HG03135 (cell line): ENCODE data around the gene ADAM12.
"Not testable (repeated sequence)": the region's sequence is repeated elsewhere in the genome, so short reads cannot be mapped to it uniquely, and the experiment has no call there.

Experiments used
- ATAC-seq: cut with Tn5 transposase; IDR thresholded peaks from one replicate; pipeline ENCODE4 v1.9.1; 2021; ENCODE audit warnings: mild to moderate bottlenecking, moderate library complexity; ENCODE audit not compliant: unreplicated experiment

ADAM12 gene

GRCh38 chr10:125999694-126000093 is 388.6 kb downstream of the ADAM12 start:
- no peak for ATAC-seq

- ATAC-seq = no peak
Observed at GRCh38 chr10:125997586-125997985, 390.7 kb downstream of the ADAM12 start.

GRCh38 chr10:125995726-125996304 is 392.5 kb downstream of the ADAM12 start:
- ATAC-seq = no peak

GRCh38 chr10:125994601-125995000 is 393.7 kb downstream of the ADAM12 start:
- no peak for ATAC-seq

- no peak for ATAC-seq
Observed at GRCh38 chr10:125992254-125992653, 396.0 kb downstream of the ADAM12 start.

GRCh38 chr10:125991392-125991791 is 396.9 kb downstream of the ADAM12 start:
- no peak for ATAC-seq

- no peak for ATAC-seq
Observed at GRCh38 chr10:125990974-125991373, 397.3 kb downstream of the ADAM12 start.

GRCh38 chr10:125989791-125990190 is 398.5 kb downstream of the ADAM12 start:
- ATAC-seq = no peak

GRCh38 chr10:125985557-125986240 is 402.6 kb downstream of the ADAM12 start:
- no peak for ATAC-seq

GRCh38 chr10:125984865-125985495 is 403.3 kb downstream of the ADAM12 start:
- no peak for ATAC-seq

- no peak for ATAC-seq
Observed at GRCh38 chr10:125984346-125984745, 403.9 kb downstream of the ADAM12 start.

GRCh38 chr10:125983656-125984055 is 404.6 kb downstream of the ADAM12 start:
- ATAC-seq = no peak

GRCh38 chr10:125983161-125983560 is 405.1 kb downstream of the ADAM12 start:
- ATAC-seq = no peak

GRCh38 chr10:125982260-125982948 is 405.9 kb downstream of the ADAM12 start:
- peak; percentile 56 for ATAC-seq

GRCh38 chr10:125980521-125981035 is 407.7 kb downstream of the ADAM12 start:
- no peak for ATAC-seq

- no peak for ATAC-seq
Observed at GRCh38 chr10:125979976-125980375, 408.3 kb downstream of the ADAM12 start.

GRCh38 chr10:125976960-125977605 is 411.2 kb downstream of the ADAM12 start:
- no peak for ATAC-seq

GRCh38 chr10:125970077-125970630 is 418.1 kb downstream of the ADAM12 start:
- ATAC-seq = not testable (repeated sequence)

- ATAC-seq = no peak
Observed at GRCh38 chr10:125967533-125967932, 420.7 kb downstream of the ADAM12 start.

GRCh38 chr10:125964558-125964957 is 423.7 kb downstream of the ADAM12 start:
- ATAC-seq = no peak
